NT2/D1 (cell line): ENCODE measurements around the gene KRTAP5-9.
"Not testable (repeated sequence)": the region's sequence is repeated elsewhere in the genome, so short reads cannot be mapped to it uniquely, and the experiment has no call there.

Source experiments
- DNase-seq: peaks from one replicate; pipeline ENCODE4 v3.0.0-alpha.2; 2011; ENCODE audit warnings: low read depth, low spot score
- H3K27me3 ChIP-seq: 2 replicates; pipeline ENCODE4 v1.6.0; 2011; ENCODE audit warnings: mild to moderate bottlenecking; ENCODE audit not compliant: insufficient read length, insufficient read depth
- H3K36me3 ChIP-seq: 2 replicates; pipeline ENCODE4 v1.6.1; 2011; ENCODE audit warnings: mild to moderate bottlenecking, low read length, mixed read lengths; ENCODE audit not compliant: insufficient read depth, insufficient read length
- H3K4me1 ChIP-seq: 2 replicates; pipeline ENCODE4 v1.5.1; 2011; ENCODE audit not compliant: insufficient read depth, insufficient read length
- H3K4me3 ChIP-seq: 2 replicates; pipeline ENCODE4 v1.5.1; 2011; ENCODE audit warnings: low read depth; ENCODE audit not compliant: insufficient read length
- H3K9ac ChIP-seq: 2 replicates; pipeline ENCODE4 v1.6.0; 2011; ENCODE audit warnings: low read depth; ENCODE audit not compliant: insufficient read length
- H3K9me3 ChIP-seq: 2 replicates; pipeline ENCODE4 v1.5.1; 2011; ENCODE audit warnings: mild to moderate bottlenecking, low read length; ENCODE audit not compliant: insufficient read depth
- SUZ12 ChIP-seq: IDR thresholded peaks from 2 replicates; pipeline ENCODE4 v1.6.1; 2011; ENCODE audit not compliant: insufficient read length, insufficient read depth; ENCODE audit errors: extremely low read depth
- YY1 ChIP-seq: IDR thresholded peaks from 2 replicates; pipeline ENCODE4 v1.6.1; 2011; ENCODE audit not compliant: insufficient read length, insufficient read depth
- ZNF274 ChIP-seq: IDR thresholded peaks from 2 replicates; pipeline ENCODE4 v1.6.1; 2011; ENCODE audit warnings: mild to moderate bottlenecking, low read depth, low read length

Gene KRTAP5-9

GRCh38 chr11:71557257-71557656 is 9.0 kb downstream of the KRTAP5-9 start:
- no peak for DNase-seq
- Histone ChIP-seq H3K27me3 (no peaks in the 10 kb centered on the region), H3K36me3 (no peaks in the 10 kb centered on the region), H3K4me1 (no peaks in the 10 kb centered on the region), H3K9me3 (no peaks in the 10 kb centered on the region), H3K9ac (no peak overlapping the region), H3K4me3 (no peak overlapping the region)
- TF ChIP-seq SUZ12 (no peak), ZNF274 (no peak), YY1 (no peak)

- H3K4me1 ChIP-seq: no peaks in the 10 kb centered on the region
- no peak overlapping the region for H3K9ac ChIP-seq
- no peaks in the 10 kb centered on the region for H3K9me3 ChIP-seq
- TF ChIP-seq SUZ12 (no peak), YY1 (no peak), ZNF274 (no peak)
- no peak overlapping the region for H3K4me3 ChIP-seq
- no peak for DNase-seq
- H3K36me3 ChIP-seq: no peaks in the 10 kb centered on the region
- no peaks in the 10 kb centered on the region for H3K27me3 ChIP-seq
These were observed 10.8 kb downstream of the KRTAP5-9 start for GRCh38 chr11:71558996-71559395.

GRCh38 chr11:71562120-71562519 is 13.9 kb downstream of the KRTAP5-9 start:
- H3K27me3 ChIP-seq: no peaks in the 10 kb centered on the region
- no peaks in the 10 kb centered on the region for H3K9me3 ChIP-seq
- no peaks in the 10 kb centered on the region for H3K36me3 ChIP-seq
- no peak overlapping the region for H3K4me3 ChIP-seq
- H3K4me1 ChIP-seq: no peaks in the 10 kb centered on the region
- no peak for TF ChIP-seq SUZ12
- TF ChIP-seq YY1: no peak
- TF ChIP-seq ZNF274: no peak
- DNase-seq: no peak
- H3K9ac ChIP-seq: no peak overlapping the region

GRCh38 chr11:71563406-71563805 is 15.2 kb downstream of the KRTAP5-9 start:
- no peak for TF ChIP-seq ZNF274
- TF ChIP-seq SUZ12: no peak
- TF ChIP-seq YY1: no peak
- no peaks in the 10 kb centered on the region for H3K36me3 ChIP-seq
- H3K4me3 ChIP-seq: no peak overlapping the region
- H3K9ac ChIP-seq: no peak overlapping the region
- H3K27me3 ChIP-seq: no peaks in the 10 kb centered on the region
- DNase-seq: no peak
- no peaks in the 10 kb centered on the region for H3K4me1 ChIP-seq
- H3K9me3 ChIP-seq: no peaks in the 10 kb centered on the region

- H3K36me3 ChIP-seq: no peaks in the 10 kb centered on the region
- no peaks in the 10 kb centered on the region for H3K9me3 ChIP-seq
- no peak overlapping the region for H3K4me3 ChIP-seq
- H3K4me1 ChIP-seq: no peaks in the 10 kb centered on the region
- no peak overlapping the region for H3K9ac ChIP-seq
- DNase-seq: no peak
- H3K27me3 ChIP-seq: no peaks in the 10 kb centered on the region
- TF ChIP-seq YY1 (no peak), SUZ12 (no peak), ZNF274 (no peak)
These were observed 16.2 kb downstream of the KRTAP5-9 start for GRCh38 chr11:71564430-71564829.

GRCh38 chr11:71565263-71565662 is 17.0 kb downstream of the KRTAP5-9 start, which contains the start of gene KRTAP5-10:
TSS of gene KRTAP5-10 (plus strand) at chr11:71565563. CDS start at chr11:71565588, 25 bp downstream.
- no peaks in the 10 kb centered on the region for H3K36me3 ChIP-seq
- DNase-seq: no peak
- no peaks in the 10 kb centered on the region for H3K4me1 ChIP-seq
- TF ChIP-seq SUZ12: no peak
- H3K4me3 ChIP-seq: no peak within 1 kb of the TSS
- H3K9ac ChIP-seq: no peak within 1 kb of the TSS
- no peaks in the 10 kb centered on the region for H3K27me3 ChIP-seq
- no peaks in the 10 kb centered on the region for H3K9me3 ChIP-seq

- no peaks in the 10 kb centered on the region for H3K4me1 ChIP-seq
- no peak for TF ChIP-seq ZNF274
- no peak for TF ChIP-seq YY1
- no peak for TF ChIP-seq SUZ12
- no peak for DNase-seq
- H3K36me3 ChIP-seq: no peaks in the 10 kb centered on the region
- H3K9ac ChIP-seq: no peak overlapping the region
- H3K4me3 ChIP-seq: no peak overlapping the region
- no peaks in the 10 kb centered on the region for H3K27me3 ChIP-seq
- no peaks in the 10 kb centered on the region for H3K9me3 ChIP-seq
These were observed 17.9 kb downstream of the KRTAP5-9 start for GRCh38 chr11:71566081-71566620.

- H3K27me3 ChIP-seq, DNase-seq, H3K9ac ChIP-seq: not testable (repeated sequence)
These were observed 18.7 kb downstream of the KRTAP5-9 start for GRCh38 chr11:71566626-71567599.

GRCh38 chr11:71567633-71568032 is 19.4 kb downstream of the KRTAP5-9 start:
- DNase-seq, H3K4me3 ChIP-seq, H3K9ac ChIP-seq, H3K36me3 ChIP-seq, H3K9me3 ChIP-seq, H3K27me3 ChIP-seq, H3K4me1 ChIP-seq: not testable (repeated sequence)

More at GRCh38 chr11:71566626-71567599, 18.7 kb downstream of the KRTAP5-9 start:
- not testable (repeated sequence) for H3K9me3 ChIP-seq, H3K36me3 ChIP-seq, H3K4me1 ChIP-seq, H3K4me3 ChIP-seq
